Measurements from ENCODE around the gene SH3BP1.
"Not testable (repeated sequence)": the region's sequence is repeated elsewhere in the genome, so short reads cannot be mapped to it uniquely, and the experiment has no call there.

SH3BP1 gene, protein sequence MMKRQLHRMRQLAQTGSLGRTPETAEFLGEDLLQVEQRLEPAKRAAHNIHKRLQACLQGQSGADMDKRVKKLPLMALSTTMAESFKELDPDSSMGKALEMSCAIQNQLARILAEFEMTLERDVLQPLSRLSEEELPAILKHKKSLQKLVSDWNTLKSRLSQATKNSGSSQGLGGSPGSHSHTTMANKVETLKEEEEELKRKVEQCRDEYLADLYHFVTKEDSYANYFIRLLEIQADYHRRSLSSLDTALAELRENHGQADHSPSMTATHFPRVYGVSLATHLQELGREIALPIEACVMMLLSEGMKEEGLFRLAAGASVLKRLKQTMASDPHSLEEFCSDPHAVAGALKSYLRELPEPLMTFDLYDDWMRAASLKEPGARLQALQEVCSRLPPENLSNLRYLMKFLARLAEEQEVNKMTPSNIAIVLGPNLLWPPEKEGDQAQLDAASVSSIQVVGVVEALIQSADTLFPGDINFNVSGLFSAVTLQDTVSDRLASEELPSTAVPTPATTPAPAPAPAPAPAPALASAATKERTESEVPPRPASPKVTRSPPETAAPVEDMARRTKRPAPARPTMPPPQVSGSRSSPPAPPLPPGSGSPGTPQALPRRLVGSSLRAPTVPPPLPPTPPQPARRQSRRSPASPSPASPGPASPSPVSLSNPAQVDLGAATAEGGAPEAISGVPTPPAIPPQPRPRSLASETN

DNA sequence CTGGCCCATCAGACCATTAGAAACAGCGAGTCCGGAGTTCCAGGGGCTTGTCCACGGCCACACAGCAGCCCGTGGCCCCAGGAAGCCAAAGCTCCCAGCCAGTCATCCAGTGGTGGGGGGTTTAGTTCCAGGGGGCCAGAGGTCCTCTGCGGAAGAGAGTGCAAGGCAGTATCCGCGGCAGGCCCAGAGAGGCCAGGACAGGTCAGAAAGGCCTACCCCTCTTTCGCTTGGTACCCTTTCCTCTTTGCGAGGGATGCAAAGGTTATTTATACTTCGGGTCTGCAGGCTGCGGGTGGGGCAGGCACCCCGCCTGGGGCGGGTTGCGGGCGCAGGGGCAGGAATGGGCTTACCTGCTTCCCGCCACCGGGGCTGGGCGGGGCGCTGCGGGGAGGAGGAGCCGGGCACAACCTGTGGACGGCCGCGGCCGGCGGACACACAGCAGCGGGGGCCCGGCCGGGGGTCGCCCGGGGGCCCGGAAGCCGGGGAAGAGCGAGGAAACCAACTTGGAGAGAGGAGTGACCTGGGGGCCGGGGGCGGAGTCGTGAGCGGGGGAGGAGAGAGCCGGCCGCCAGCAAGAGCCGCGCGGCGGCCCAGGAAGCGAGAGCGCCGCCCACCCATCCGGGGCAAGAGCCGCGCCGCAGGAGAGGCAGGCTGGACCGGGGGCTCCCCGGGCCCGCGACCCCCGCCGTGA, at the start of gene SH3BP1:
TSS of gene SH3BP1 (plus strand) at position 600 of the 691 bp plus-strand sequence. CDS start 119 bp downstream, outside the sequence.
- no peak for DNase-seq (ENCODE audit: low read depth)

DNA sequence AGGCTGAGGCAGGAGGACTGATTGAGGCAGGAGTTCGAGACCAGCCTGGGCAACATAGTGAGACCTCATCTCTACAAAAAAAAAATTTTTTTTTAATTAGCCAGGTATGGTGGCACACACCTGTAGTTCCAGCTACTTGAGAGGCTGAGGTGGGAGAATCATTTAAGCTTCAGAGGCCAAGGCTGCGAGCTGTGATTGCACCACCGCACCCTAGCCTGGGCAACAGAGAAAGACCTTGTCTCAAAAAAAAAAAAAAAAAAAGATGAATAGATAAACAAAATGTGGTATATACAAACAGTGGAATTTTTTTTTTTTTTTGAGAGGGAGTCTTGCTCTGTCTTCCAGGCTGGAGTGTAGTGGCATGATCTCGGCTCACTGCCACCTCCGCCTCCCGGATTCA, 48.4 kb upstream of the SH3BP1 start:
- not testable (repeated sequence) for DNase-seq (ENCODE audit: low read depth)

DNA sequence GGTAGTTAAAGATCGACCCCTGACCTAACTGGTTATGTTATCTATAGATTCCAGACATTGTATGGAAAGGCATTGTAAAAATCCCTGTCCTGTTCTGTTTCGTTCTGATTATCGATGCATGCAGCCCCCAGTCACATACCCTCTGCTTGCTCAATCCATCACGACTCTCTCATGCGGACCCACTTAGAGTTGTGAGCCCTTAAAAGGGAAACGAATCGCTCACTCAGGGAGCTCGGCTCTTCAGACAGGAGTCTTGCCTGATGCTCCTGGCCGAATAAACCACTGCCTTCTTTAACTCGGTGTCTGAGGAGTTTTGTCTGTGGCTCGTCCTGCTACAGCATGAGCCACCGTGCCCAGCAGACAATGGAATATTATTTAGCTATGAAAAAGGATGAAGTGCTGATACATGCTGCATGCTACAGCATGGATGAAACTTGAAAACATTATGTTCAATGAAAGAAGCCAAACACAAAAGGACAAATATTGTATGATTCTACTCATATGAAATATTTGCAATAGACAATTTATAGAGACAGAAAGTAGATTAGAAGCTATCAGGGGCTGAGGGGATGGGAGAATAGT, 47.6 kb upstream of the SH3BP1 start:
- DNase-seq (ENCODE audit: low read depth), result no peak

DNA sequence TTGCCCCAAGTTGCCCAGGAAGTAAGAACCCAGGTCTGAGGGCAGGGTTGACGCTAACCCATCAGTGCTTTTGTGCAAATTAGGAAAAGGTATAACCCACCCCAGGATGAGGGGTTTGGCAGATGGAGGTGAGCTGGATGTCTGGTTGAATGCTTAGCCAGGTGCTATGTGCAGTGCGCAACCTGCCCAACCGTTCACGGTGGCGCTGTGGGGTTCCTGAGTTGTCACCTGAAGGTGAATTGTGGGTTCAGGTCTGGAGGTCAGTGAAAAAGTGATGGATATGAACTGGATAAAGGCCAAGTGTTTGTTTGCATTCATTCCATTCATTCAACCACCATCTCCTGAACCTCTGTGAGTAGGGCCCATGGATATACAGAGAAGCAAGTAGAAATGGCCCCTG, 45.2 kb upstream of the SH3BP1 start:
- no peak for DNase-seq (ENCODE audit: low read depth)

DNA sequence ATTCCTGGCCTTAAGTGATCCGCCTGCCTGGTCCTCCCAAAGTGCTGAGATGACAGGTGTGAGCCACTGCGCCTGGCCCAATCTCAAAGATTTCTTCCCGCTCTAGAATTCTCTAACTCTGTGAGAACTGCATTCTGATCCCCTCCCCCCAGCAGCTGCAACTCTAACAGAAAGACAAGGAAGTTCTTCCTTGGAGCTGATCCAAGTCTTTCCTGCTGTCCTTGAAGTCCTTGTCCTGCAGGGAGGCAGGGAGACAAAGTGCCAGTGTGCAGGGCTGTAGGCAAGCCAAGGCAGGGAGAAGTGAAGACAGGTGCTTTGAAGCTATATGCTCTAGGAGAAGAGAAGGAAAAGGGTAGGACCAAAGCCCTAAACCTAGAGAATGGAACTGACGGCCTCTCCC, 40.3 kb upstream of the SH3BP1 start:
- no peak for DNase-seq (ENCODE audit: low read depth)

DNA sequence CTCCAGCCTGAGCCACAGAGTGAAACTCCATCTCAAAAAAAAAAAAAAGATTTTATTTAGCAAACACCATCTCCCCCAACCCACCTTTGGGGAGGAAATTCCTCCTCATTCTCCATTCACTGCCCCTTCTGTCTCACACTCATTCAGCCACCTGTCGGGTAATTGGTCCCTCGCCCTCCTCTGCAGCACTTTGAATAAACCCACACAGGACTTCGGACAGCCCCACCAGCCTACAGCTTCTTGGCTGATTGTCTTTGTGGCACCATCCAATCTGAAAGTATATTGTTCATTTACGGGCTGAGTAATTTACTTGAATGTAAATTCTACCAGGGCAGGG, 38.3 kb upstream of the SH3BP1 start:
- no peak for DNase-seq (ENCODE audit: low read depth)

DNA sequence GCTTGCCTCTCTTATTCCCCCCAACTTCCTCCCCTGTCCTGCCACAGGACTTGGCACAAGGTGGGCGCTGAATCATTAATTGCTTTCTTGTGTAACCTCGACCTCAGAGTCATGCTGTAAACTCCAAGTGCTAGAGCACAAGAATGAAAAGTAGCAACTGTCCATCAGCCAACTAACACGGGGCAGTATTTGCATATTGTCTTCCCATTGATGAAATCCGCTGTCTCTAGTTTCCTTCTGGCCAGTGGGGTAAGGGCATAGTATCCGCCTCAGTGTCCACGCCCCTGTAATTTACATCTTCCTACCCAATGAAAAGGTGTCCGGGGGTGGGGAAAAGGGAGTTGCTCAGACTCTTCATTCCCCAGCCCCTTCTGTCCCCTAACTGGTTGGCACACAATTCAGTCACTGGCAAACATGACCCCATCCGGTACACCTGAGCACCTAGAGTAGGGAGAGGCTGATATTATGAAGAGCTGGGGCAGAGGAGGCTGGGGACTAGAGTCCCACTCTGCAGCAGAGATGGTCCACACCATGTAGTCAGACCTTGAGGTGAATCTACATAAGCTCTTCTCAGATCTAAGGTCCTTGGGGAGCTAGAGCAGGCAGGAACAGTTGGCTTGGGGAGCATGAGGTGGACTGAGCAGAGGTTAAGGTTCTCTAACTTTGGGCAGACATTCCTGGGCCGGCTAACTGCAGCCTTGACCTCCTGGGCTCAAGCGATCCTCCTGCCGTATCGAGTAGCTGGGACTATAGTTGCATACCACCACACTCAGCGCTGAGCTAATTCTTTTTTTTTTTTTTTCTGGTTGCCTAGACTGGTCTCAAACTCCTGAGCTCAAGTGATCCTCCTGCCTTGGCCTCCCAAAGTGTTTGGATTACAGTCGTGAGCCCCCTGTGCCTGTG, 37.7 kb upstream of the SH3BP1 start:
- DNase-seq (ENCODE audit: low read depth), result no peak

DNA sequence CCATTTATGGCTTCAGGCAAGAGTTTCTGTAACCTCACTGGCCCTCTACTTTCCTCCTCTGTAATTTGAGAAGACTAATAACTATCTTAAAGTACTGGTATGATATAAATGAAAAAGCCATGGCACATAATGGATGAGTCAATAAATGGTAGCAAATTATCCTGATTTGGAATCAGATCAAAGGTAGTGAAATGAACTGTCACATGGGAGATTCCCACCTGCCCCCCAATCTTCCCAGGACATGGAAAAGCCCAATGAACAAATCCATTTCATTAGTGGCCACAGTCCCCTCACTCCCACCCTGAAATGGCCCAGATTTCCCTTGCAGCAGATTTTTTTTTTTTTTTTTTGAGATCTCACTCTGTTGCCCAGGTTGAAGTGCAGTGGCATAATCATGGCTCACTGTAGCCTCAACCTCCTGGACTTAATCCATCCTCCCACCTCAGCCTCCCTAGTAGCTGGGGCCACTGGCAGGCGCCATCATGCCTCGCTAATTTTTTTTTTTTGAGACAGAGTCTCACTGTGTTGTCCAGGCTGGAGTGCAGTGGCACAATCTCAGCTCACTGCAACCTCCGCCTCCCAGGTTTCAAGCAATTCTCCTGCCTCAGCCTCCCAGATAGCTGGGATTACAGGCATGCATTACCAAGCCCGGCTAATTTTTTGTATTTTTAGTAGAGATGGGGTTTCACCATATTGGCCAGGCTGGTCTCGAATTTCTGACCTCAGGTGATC, 36.8 kb upstream of the SH3BP1 start:
- not testable (repeated sequence) for DNase-seq (ENCODE audit: low read depth)

DNA sequence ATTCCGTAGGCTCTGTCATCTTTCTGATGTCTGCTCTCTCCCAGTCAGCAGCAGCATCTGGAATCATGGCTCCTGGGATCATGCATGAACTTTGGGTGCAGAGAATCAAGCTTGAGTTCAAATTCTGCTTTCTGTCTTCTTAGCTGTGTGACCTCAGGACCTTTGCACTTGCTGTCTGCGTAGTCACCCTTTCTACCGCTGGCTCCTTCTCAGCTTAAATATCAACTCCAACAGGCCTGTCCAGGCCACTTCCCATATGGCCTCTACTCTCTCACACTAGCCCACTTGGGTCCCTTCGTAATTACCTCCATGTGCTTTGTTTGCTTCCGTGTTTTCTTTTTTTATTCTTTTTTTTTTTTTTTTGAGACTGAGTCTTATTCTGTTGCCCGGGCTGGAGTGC, 35.4 kb upstream of the SH3BP1 start:
- no peak for DNase-seq (ENCODE audit: low read depth)

DNA sequence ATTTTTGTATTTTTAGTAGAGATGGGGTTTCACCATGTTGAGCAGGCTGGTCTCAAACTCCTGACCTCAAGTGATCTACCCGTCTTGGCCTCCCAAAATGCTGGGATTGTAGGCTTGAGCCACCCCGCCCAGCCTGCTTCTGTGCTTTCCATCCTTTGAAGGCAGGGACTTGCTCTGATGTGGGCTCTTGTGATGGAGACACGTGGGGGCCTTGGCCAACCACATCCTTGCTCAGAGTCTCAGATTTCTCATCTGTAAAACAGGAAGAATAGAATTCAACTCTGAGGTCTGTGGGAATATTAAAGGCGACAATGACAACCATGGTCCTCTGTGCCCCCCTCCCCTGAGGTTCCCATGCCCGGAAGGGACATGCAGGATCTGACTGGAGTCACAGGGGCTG, 34.6 kb upstream of the SH3BP1 start:
- DNase-seq (ENCODE audit: low read depth), result no peak

DNA sequence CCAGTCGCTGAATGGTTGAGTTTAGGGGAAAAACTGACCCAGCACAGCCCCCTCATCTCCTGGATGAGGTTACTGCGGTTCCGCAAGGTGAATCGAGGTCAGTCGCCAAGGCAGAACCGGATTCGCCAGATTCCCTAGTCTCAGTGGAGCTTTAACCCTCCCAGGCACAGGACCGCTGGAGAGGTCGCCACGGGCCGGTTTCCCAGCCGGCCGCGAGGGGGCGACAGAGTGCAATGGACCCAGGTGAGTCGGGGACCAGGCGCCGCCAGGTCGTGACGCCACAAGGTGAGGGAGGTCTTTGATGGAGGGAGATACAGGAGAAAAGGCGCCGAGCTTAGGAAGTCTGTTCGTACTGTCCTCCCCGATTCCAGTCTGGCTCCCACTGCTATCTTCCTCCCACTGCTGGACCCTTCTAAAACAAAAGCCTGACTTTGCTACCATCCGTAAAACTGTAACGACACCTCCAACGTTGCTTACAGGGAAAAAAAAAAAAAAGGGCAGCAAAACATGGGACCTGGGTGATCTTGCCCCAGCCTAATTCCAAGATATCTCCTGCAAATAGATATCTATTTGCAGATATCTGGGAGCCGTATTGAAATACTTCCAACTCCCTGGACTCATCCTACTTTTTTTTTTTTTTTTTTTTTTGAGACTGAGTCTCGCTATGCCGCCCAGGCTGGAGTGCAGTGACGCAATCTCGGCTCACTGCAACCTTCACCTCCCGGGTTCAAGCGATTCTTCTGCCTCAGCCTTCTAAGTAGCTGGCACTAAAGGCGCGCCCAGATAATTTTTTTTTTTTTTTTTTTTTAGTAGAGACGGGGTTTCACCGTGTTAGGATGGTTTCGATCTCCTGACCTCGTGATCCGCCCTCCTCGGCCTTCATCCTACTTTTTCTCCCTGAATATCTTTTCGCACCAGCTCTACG, 32.2 kb upstream of the SH3BP1 start:
- DNase-seq (ENCODE audit: low read depth), result no peak

DNA sequence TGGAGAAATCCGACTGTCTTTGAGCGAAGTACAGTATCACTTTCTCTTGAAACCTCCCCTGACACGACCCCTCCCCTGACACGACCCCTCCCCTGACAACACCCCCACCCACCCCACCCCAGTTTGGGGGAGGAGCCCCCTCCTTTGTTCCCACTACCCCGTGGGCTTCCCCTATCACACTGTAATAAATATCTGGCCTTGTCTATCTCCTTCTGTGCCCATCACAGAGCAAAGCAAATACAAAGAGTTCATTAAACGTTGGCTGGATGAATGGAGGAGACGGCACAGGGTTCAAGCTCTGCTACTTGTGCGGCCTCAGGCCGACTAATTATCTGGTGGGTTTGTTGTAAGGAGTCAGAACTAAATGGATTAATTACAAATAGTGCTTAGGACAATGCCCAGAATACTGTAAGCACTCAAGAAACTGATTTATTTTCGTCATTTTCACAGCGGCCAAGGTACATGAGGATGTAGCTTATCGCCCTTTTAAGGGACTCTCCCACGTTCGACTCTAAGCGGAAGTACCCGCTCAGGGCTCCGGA, 31.5 kb upstream of the SH3BP1 start:
- DNase-seq (ENCODE audit: low read depth), result no peak

DNA sequence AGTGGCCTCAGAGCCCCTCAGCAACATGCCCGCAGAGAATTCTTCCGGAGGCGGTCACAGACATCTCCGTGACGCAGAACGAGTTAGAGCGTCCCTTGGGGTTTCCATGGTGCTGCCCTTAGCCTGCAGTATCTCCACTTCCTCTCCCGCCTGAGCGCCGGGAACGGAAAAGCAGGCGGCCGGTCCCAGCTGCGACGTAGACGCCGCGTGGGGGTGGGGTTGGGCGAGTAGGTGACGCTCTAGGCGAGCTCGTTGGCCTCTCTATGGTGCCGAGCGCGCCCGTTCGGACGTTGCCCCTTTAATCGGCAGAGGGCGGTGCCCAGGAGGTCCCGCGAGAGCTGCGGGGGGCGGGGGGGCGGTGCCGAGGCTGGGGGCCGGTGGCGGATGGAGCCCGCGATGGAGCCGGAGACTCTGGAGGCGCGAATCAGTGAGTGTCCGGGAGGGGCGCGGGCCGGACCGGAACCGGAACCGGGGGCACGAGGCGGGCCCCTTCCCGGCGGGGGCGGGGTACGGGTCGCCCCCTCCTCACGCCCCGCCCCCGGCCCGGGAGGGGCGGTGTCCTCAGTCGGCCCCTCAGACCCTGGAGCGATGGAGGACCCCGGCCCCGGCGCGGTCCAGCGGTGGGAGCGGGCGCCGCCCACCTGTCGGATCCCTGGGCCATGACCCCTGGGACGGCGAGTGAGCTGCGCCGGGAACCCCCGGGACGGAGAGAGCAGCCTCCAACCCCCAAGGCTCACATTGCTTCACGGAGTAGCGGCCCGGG, 30.8 kb upstream of the SH3BP1 start, which contains the start of gene GGA1:
TSS of gene GGA1 (plus strand) at position 358 of the 763 bp plus-strand sequence. CDS start at position 385, 27 bp downstream.
- DNase-seq (ENCODE audit: low read depth), result peak; percentile 94

DNA sequence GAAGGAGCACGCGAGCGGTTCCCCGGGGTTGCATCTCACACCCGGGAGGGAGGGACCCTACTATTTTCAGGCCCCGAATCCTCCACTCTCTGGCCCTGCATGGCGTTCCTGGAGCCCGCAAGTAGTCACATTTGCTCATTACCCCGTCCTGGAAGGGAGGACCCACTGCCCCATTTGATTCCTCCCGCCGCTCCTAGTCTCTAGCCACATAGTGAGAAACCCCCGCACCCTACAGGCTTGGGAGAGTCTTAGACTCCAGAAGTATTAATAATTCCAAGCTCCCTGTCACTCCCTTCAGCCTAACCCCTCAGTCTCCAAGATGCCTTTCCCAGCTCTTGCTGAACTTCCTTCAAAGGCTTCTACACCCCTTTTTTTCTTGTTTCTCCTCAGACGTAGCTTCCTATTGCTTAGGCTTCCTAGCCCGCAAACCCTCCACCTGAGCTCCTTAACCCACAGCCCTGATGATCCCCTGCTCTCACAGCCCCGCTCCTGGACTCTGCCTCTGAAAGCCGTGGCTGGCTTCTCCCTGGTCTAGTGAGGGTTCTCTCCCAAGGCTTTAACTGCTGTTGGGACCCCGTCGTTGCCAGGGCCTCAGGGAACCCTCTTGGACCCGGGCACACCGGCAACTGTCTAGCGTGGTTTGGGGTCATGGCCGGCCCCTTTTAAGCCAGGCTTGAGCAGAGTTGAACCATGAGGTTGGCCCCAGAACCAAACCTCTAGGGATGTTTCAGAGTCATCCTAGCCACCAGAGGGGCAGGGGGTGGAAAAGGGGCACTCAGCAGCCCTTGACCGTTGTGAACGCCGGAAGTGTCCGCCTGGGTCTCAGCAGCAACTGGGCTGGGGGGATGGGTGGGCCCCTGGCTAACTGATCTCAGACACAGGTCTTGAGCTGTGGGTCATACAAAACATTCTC, 30.0 kb upstream of the SH3BP1 start:
- DNase-seq (ENCODE audit: low read depth), result no peak

DNA sequence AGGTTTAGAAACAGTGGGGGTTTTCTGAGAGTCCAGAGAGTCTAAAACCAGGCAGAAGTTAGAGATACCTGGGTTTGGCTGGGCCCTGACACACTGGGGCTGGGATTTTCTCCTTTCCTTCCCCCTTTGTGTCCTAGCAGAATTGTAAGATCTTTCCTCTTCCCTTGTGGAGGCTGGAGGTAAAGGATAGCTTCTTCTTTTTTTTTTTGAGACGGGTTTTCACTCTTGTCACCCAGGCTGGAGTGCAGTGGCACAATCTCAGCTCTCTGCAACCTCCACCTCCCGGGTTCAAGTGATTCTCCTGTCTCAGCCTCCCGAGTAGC, 29.4 kb upstream of the SH3BP1 start:
- DNase-seq (ENCODE audit: low read depth), result not testable (repeated sequence)

DNA sequence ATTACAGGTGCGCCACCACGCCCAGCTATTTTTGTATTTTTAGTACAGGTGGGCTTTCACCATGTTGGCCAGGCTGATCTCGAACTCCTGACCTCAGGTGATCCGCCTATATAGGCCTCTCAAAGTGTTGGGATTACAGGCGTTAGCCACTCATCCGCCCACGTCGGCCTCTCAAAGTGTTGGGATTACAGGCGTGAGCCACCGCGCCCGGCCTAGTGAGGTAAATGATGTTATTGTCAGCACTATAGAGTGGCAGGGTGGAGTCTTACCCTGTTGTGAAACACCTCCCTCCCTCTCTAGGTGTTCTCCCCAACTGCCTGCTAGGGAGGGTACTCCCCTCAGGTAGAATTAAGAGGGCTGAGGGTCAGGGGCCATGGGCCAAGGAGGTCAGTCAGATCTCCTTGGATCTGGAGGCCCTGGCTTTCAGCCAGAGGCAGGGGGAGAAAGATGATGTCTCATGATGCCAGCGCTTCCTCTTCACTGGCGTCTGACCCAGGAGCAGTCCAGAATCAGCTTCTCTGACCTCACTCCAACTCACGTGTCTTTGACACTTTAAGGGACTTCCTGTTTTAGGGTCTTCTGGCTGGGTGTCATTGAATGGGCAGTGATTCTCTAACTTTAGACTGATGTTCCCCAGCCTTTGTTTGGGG, 28.9 kb upstream of the SH3BP1 start:
- DNase-seq (ENCODE audit: low read depth), result no peak

DNA sequence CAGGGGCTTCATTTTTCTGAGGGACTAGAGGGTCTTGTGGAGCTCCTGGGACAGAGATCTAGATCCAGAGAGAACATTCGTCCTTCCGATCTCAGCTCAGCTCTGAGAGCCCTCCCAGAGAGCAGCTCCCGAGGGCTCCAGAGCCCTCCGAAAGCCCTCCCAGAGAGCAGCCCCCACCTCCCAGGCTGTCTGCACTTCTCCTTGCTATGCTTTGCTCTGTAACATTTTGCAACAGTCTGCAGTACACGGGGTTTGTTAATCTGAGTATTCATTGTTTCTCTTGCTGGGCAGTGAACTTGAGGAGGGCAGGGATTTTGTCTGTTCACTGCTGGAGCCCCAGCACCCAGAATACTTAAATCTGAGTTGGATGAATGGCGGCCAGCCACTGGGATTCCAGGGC, 28.3 kb upstream of the SH3BP1 start:
- DNase-seq (ENCODE audit: low read depth), result no peak
